Activated CD8-positive, alpha-beta memory T cell treated with anti-CD3 and anti-CD28 coated beads for 48 hours (primary cell): ENCODE measurements around the gene TMEM233.
"Not testable (repeated sequence)": the region's sequence is repeated elsewhere in the genome, so short reads cannot be mapped to it uniquely, and the experiment has no call there.

ENCODE experiments used
- DNase-seq, 3 experiments: peaks; one replicate each; pipeline ENCODE4 v3.0.0-alpha.2; 2020; ENCODE audit warnings: low read depth in 2 of 3, low spot score in 2 of 3

The TMEM233 gene

GRCh38 chr12:119657001-119657400 lies 63.4 kb downstream of the TMEM233 start:
- not testable (repeated sequence) for DNase-seq

GRCh38 chr12:119658166-119658565 lies 64.6 kb downstream of the TMEM233 start:
- DNase-seq = not testable (repeated sequence)

- no peak for DNase-seq
Observed at GRCh38 chr12:119659289-119659897, 65.8 kb downstream of the TMEM233 start.

GRCh38 chr12:119660076-119660475 lies 66.5 kb downstream of the TMEM233 start:
- DNase-seq = no peak

GRCh38 chr12:119661882-119662281 lies 68.3 kb downstream of the TMEM233 start:
- no peak for DNase-seq

GRCh38 chr12:119664642-119665041 lies 71.1 kb downstream of the TMEM233 start:
- DNase-seq = no peak

GRCh38 chr12:119665164-119665929 lies 71.8 kb downstream of the TMEM233 start:
- DNase-seq = no peak

- DNase-seq = no peak
Observed at GRCh38 chr12:119666226-119666795, 72.7 kb downstream of the TMEM233 start.

- no peak for DNase-seq
Observed at GRCh38 chr12:119666900-119667576, 73.5 kb downstream of the TMEM233 start.

GRCh38 chr12:119667577-119668323 lies 74.2 kb downstream of the TMEM233 start, which contains the start of gene PRKAB1:
Gene PRKAB1, plus strand, starts transcription at chr12:119668133. Its CDS starts 112 bp downstream, at chr12:119668245.
- peak; percentile 64 to 96 (median 86) for DNase-seq

GRCh38 chr12:119668324-119668841 lies 74.8 kb downstream of the TMEM233 start:
- no peak for DNase-seq

GRCh38 chr12:119669744-119670472 lies 76.3 kb downstream of the TMEM233 start:
- DNase-seq = no peak

- no peak for DNase-seq
Observed at GRCh38 chr12:119671070-119671469, 77.5 kb downstream of the TMEM233 start.

GRCh38 chr12:119672194-119672593 lies 78.6 kb downstream of the TMEM233 start:
- no peak for DNase-seq

- DNase-seq = no peak
Observed at GRCh38 chr12:119673634-119674033, 80.1 kb downstream of the TMEM233 start.

- DNase-seq = no peak
Observed at GRCh38 chr12:119674560-119674959, 81.0 kb downstream of the TMEM233 start.

GRCh38 chr12:119676022-119676421 lies 82.4 kb downstream of the TMEM233 start:
- no peak for DNase-seq

- DNase-seq = no peak
Observed at GRCh38 chr12:119676573-119676972, 83.0 kb downstream of the TMEM233 start.

- DNase-seq = no peak
Observed at GRCh38 chr12:119678459-119678858, 84.9 kb downstream of the TMEM233 start.

- no peak for DNase-seq
Observed at GRCh38 chr12:119679081-119679480, 85.5 kb downstream of the TMEM233 start.
